Mammary epithelial cell (primary cell): ENCODE data around the gene RPS6KA2.

Experiments
- CTCF ChIP-seq, 2 donors: IDR thresholded peaks in 1 of 2; conservative IDR thresholded peaks in 1 of 2; 2 replicates each; pipeline ENCODE4 v1.5.1; 2011 to 2012; ENCODE audit warnings: inconsistent platforms in 2 of 2, low read length in 2 of 2, mild to moderate bottlenecking in 2 of 2, control low read depth in 1 of 2, low read depth in 1 of 2; ENCODE audit not compliant: insufficient read depth in 1 of 2; ENCODE audit errors: extremely low read depth in 1 of 2
- EZH2 ChIP-seq: IDR thresholded peaks from 2 replicates; pipeline ENCODE4 v1.6.1; 2012; ENCODE audit warnings: low read length, inconsistent platforms, borderline replicate concordance

GRCh38 chr6:166541876-166542579 is 85.0 kb downstream of the RPS6KA2 start:
- TF ChIP-seq CTCF (conservative IDR thresholded peaks at IDR 0.05 in 1 of 2, IDR thresholded peaks at IDR 0.05 in 1 of 2; ENCODE audit: extremely low read depth in 1 of 2, insufficient read depth in 1 of 2, low read depth in 1 of 2, low read length in 2 of 2) = no peak
- TF ChIP-seq EZH2 = no peak
